Endodermal cell (in vitro differentiated cells): ENCODE data around the gene ABCB11. TPM values are rescaled to one million over a fixed set of nuclear protein-coding genes. Genes with fewer than 3 reads are reported as not detected.
A peak's percentile ranks its signal among the peaks of the same experiment; 100 is the strongest.

Experiments
- DNase-seq: peaks from one replicate; pipeline ENCODE4 v3.0.0-alpha.2; 2017
- H3K27ac ChIP-seq: 2 replicates; pipeline ENCODE4 v1.5.1; 2013; ENCODE audit warnings: mild to moderate bottlenecking, low read depth, low read length, moderate library complexity
- H3K27me3 ChIP-seq: 2 replicates; pipeline ENCODE4 v1.6.1; 2013; ENCODE audit warnings: mild to moderate bottlenecking, low read length, moderate library complexity; ENCODE audit not compliant: insufficient read depth, control insufficient read depth, poor library complexity, severe bottlenecking
- H3K36me3 ChIP-seq: 2 replicates; pipeline ENCODE4 v1.7.0; 2013; ENCODE audit warnings: mild to moderate bottlenecking, low read length, moderate library complexity; ENCODE audit not compliant: control insufficient read depth, insufficient read depth
- H3K4me1 ChIP-seq: one replicate; pipeline ENCODE4 v1.7.0; 2013; ENCODE audit warnings: low read length; ENCODE audit not compliant: control insufficient read depth, insufficient read depth
- H3K4me3 ChIP-seq: 2 replicates; pipeline ENCODE4 v1.5.1; 2013; ENCODE audit warnings: mild to moderate bottlenecking, low read length, moderate library complexity
- H3K9ac ChIP-seq: 2 replicates; pipeline ENCODE4 v1.6.1; 2013; ENCODE audit warnings: mild to moderate bottlenecking, low read length, moderate library complexity; ENCODE audit not compliant: poor library complexity, severe bottlenecking; ENCODE audit errors: extremely low read depth
- H3K9me3 ChIP-seq: 2 replicates; pipeline ENCODE4 v1.6.1; 2013; ENCODE audit warnings: mild to moderate bottlenecking, low read length, moderate library complexity; ENCODE audit not compliant: control insufficient read depth
- H3K27ac Mint-ChIP-seq: 2 replicates; pipeline ENCODE4 v1.8.0; 2020; ENCODE audit warnings: mixed read lengths
- H3K27me3 Mint-ChIP-seq: 2 replicates; pipeline ENCODE4 v1.8.0; 2021; ENCODE audit warnings: mild to moderate bottlenecking, mixed read lengths; ENCODE audit not compliant: insufficient read depth
- H3K36me3 Mint-ChIP-seq: 2 replicates; pipeline ENCODE4 v1.8.0; 2020; ENCODE audit warnings: low read depth, mixed read lengths
- H3K4me1 Mint-ChIP-seq: 2 replicates; pipeline ENCODE4 v1.8.0; 2020; ENCODE audit warnings: mixed read lengths
- H3K4me3 Mint-ChIP-seq: 2 replicates; pipeline ENCODE4 v1.8.0; 2020; ENCODE audit warnings: mild to moderate bottlenecking, moderate library complexity, mixed read lengths
- H3K9me3 Mint-ChIP-seq: 2 replicates; pipeline ENCODE4 v1.8.0; 2020; ENCODE audit warnings: mild to moderate bottlenecking, mixed read lengths
- CTCF ChIP-seq: fragments of 200-600 bp; sonication (generic); conservative IDR thresholded peaks from 2 replicates; pipeline ENCODE4 v1.5.0; 2021; ENCODE audit warnings: antibody characterized with exemption, mild to moderate bottlenecking
- WGBS, 2 experiments: methylation state at CpG; one replicate each; pipeline versions ENCODE4 v1.1.5 to v1.1.7; 2013; ENCODE audit warnings: missing lambda C conversion rate in 2 of 2, mixed read lengths in 1 of 2; ENCODE audit not compliant: insufficient coverage in 1 of 2, insufficient read length in 1 of 2; 5-methylcytosine and 5-hydroxymethylcytosine counted together
- total RNA-seq, 2 donors: library from RNA; stranded (reverse); fragmentation: NEBNext Ultra II Directional in 1 of 2; extraction: Animal tissue kit (Norgen Biotek cat#: 25700) in 1 of 2; gene quantifications; 2 replicates in 1 of 2; 3 replicates in 1 of 2; pipeline ENCODE4 v1.2.1, GENCODE V29; 2021

Gene ABCB11
- total RNA-seq, 2 donors from 2014 or later: 0.04 TPM

GRCh38 chr2:168907940-168908662 lies 123.0 kb downstream of the ABCB11 start:
- WGBS, 2 experiments: 65 to 69% methylated on average over 3 to 8 of the region's 8 CpGs
- DNase-seq: peak; percentile 82
- Histone ChIP-seq H3K4me1 (no peaks in the 10 kb centered on the region), H3K9ac (no peak overlapping the region), H3K27me3 (peaks cover 23% of the 10 kb centered on the region), H3K9me3 (no peaks in the 10 kb centered on the region), H3K27ac (no peak overlapping the region), H3K36me3 (no peaks in the 10 kb centered on the region), H3K4me3 (no peak overlapping the region)
- peak; percentile 65 for TF ChIP-seq CTCF
- peaks cover 35% of the 10 kb centered on the region for H3K4me1 Mint-ChIP-seq
- H3K4me3 Mint-ChIP-seq: no peak overlapping the region
- no peaks in the 10 kb centered on the region for H3K36me3 Mint-ChIP-seq
- no peaks in the 10 kb centered on the region for H3K9me3 Mint-ChIP-seq
- peaks cover 29% of the 10 kb centered on the region for H3K27me3 Mint-ChIP-seq
- no peak overlapping the region for H3K27ac Mint-ChIP-seq

GRCh38 chr2:168904358-168904757 lies 126.8 kb downstream of the ABCB11 start:
- Mint-ChIP-seq H3K27ac (no peak overlapping the region), H3K9me3 (no peaks in the 10 kb centered on the region), H3K4me1 (peaks cover 12% of the 10 kb centered on the region), H3K27me3 (peaks cover 10% of the 10 kb centered on the region), H3K4me3 (no peak overlapping the region), H3K36me3 (no peaks in the 10 kb centered on the region)
- Histone ChIP-seq H3K27me3 (peaks cover 11% of the 10 kb centered on the region), H3K4me3 (no peak overlapping the region), H3K4me1 (no peaks in the 10 kb centered on the region), H3K9me3 (no peaks in the 10 kb centered on the region), H3K9ac (no peak overlapping the region), H3K27ac (no peak overlapping the region), H3K36me3 (no peaks in the 10 kb centered on the region)
- no peak for DNase-seq
- TF ChIP-seq CTCF: no peak
- WGBS, 2 experiments: 92 to 94% methylated on average over 3 of the region's 3 CpGs

GRCh38 chr2:168903888-168904287 lies 127.2 kb downstream of the ABCB11 start:
- H3K4me1 ChIP-seq: no peaks in the 10 kb centered on the region
- H3K27me3 Mint-ChIP-seq: peaks cover 10% of the 10 kb centered on the region

More at GRCh38 chr2:168903888-168904287, 127.2 kb downstream of the ABCB11 start:
- 88 to 100% methylated on average over 2 of the region's 2 CpGs for WGBS, 2 experiments
- no peaks in the 10 kb centered on the region for H3K36me3 Mint-ChIP-seq
- H3K9me3 Mint-ChIP-seq: no peaks in the 10 kb centered on the region
- no peaks in the 10 kb centered on the region for H3K9me3 ChIP-seq
- TF ChIP-seq CTCF: no peak
- H3K4me3 ChIP-seq: no peak overlapping the region
- no peak overlapping the region for H3K27ac ChIP-seq
- DNase-seq: no peak
- no peak overlapping the region for H3K4me3 Mint-ChIP-seq
- peaks cover 12% of the 10 kb centered on the region for H3K4me1 Mint-ChIP-seq
- H3K27ac Mint-ChIP-seq: no peak overlapping the region
- H3K9ac ChIP-seq: no peak overlapping the region
- peaks cover 11% of the 10 kb centered on the region for H3K27me3 ChIP-seq
- H3K36me3 ChIP-seq: no peaks in the 10 kb centered on the region
